H1 (cell line): ENCODE results near the gene VPS26A.

Source experiments
- CTCF ChIP-seq, 3 experiments: IDR thresholded peaks; 1 replicate in 2 of 3; 2 replicates in 1 of 3; pipeline versions ENCODE4 v1.5.1 to v1.6.1; 2011; ENCODE audit warnings: low read length in 3 of 3, mild to moderate bottlenecking in 3 of 3, inconsistent platforms in 2 of 3, low read depth in 1 of 3, moderate library complexity in 1 of 3; ENCODE audit not compliant: insufficient read depth in 1 of 3; ENCODE audit errors: control extremely low read depth in 1 of 3
- JUN ChIP-seq: IDR thresholded peaks from 2 replicates; pipeline ENCODE4 v1.6.1; 2011; ENCODE audit warnings: low read depth, mild to moderate bottlenecking, improper control_type of control experiment, low read length
- POLR2A ChIP-seq, 2 experiments: IDR thresholded peaks; 1 replicate in 1 of 2; 2 replicates in 1 of 2; pipeline ENCODE4 v1.6.1; 2011; ENCODE audit warnings: low read depth in 2 of 2, low read length in 2 of 2, mild to moderate bottlenecking in 2 of 2; ENCODE audit errors: control extremely low read depth in 1 of 2

GRCh38 chr10:69209787-69210484 lies 86.0 kb downstream of the VPS26A start:
- TF ChIP-seq JUN, result no peak
- no peak for TF ChIP-seq POLR2A (IDR thresholded peaks at IDR 0.05; ENCODE audit: control extremely low read depth in 1 of 2, low read depth in 2 of 2, low read length in 2 of 2)
- TF ChIP-seq CTCF (IDR thresholded peaks at IDR 0.05; ENCODE audit: control extremely low read depth in 1 of 3, insufficient read depth in 1 of 3, low read depth in 1 of 3, low read length in 3 of 3), result no peak
